NT2/D1 (cell line): Measurements from ENCODE around the gene TFPI.

ENCODE experiments used
- YY1 ChIP-seq: IDR thresholded peaks from 2 replicates; pipeline ENCODE4 v1.6.1; 2011; ENCODE audit not compliant: insufficient read length, insufficient read depth
- ZNF274 ChIP-seq: IDR thresholded peaks from 2 replicates; pipeline ENCODE4 v1.6.1; 2011; ENCODE audit warnings: mild to moderate bottlenecking, low read depth, low read length

DNA sequence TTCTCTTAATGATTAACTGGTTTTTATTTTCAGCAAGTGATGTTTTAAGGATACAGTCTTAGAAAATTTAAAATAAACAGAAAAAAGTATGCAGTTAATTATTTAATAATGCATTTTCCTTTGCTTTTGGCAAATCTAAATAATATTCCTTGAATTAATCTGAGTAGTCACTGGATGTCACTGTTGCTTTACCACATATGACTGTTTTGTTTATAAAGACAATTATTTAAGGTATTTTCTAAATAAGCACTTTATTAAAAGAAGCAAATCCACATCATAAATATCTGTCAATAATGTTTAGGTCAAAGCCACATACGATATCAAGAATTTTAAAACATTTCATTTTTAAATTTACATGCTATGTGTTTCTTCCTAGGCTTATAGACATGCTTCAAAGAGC is 40.6 kb upstream of the TFPI start:
- TF ChIP-seq ZNF274: no peak
- TF ChIP-seq YY1: no peak
